Osteoblast (primary cell): ENCODE data around the gene TTLL1. TPM values are rescaled to one million over a fixed set of nuclear protein-coding genes. Genes with fewer than 3 reads are reported as not detected.

Source experiments
- DNase-seq: peaks from one replicate; pipeline ENCODE4 v3.0.0; 2011; ENCODE audit warnings: low spot score, mixed read lengths; ENCODE audit not compliant: insufficient read length; ENCODE audit errors: missing footprints
- H2AFZ ChIP-seq: 2 replicates; pipeline ENCODE4 v1.6.0; 2011; ENCODE audit warnings: mild to moderate bottlenecking, low read length
- H3K27ac ChIP-seq: 2 replicates; pipeline ENCODE4 v1.5.1; 2011; ENCODE audit warnings: mild to moderate bottlenecking, low read depth, low read length, moderate library complexity
- H3K27me3 ChIP-seq: 2 replicates; pipeline ENCODE4 v1.6.0; 2012; ENCODE audit warnings: mild to moderate bottlenecking, control low read depth, inconsistent platforms, low read length, moderate library complexity; ENCODE audit not compliant: insufficient read depth
- H3K36me3 ChIP-seq: 2 replicates; pipeline ENCODE4 v1.5.1; 2011; ENCODE audit warnings: mild to moderate bottlenecking, low read length, control low read depth, moderate library complexity; ENCODE audit not compliant: insufficient read depth
- H3K4me1 ChIP-seq: 2 replicates; pipeline ENCODE4 v1.5.1; 2011; ENCODE audit warnings: mild to moderate bottlenecking, low read length, control low read depth, moderate library complexity; ENCODE audit not compliant: insufficient read depth
- H3K4me2 ChIP-seq: 2 replicates; pipeline ENCODE4 v1.6.0; 2011; ENCODE audit warnings: mild to moderate bottlenecking, low read length; ENCODE audit not compliant: insufficient read depth
- H3K4me3 ChIP-seq: fragments of 200-600 bp; sonication (generic); 3 replicates; pipeline ENCODE4 v1.5.1; 2012; ENCODE audit warnings: mild to moderate bottlenecking, low read length, inconsistent platforms; ENCODE audit not compliant: insufficient read depth
- H3K79me2 ChIP-seq: 2 replicates; pipeline ENCODE4 v1.6.0; 2012; ENCODE audit warnings: mild to moderate bottlenecking, low read length, control low read depth, inconsistent platforms; ENCODE audit not compliant: insufficient read depth
- H3K9me3 ChIP-seq: 2 replicates; pipeline ENCODE4 v1.5.1; 2011; ENCODE audit warnings: low read depth, low read length, control low read depth
- H4K20me1 ChIP-seq: 2 replicates; pipeline ENCODE4 v1.6.0; 2012; ENCODE audit warnings: mild to moderate bottlenecking, low read length, control low read depth; ENCODE audit not compliant: insufficient read depth
- CTCF ChIP-seq: IDR thresholded peaks from 2 replicates; pipeline ENCODE4 v1.5.1; 2011; ENCODE audit warnings: mild to moderate bottlenecking, low read depth, low read length, moderate library complexity; ENCODE audit errors: extremely low read depth
- total RNA-seq: library from RNA; depleted of rRNA; stranded (reverse); fragments of >200 nt; gene quantifications from 2 replicates; pipeline ENCODE4 v1.2.3, GENCODE V29; 2012

Gene TTLL1
- total RNA-seq, 1 donor, result 15.9 TPM

- Histone ChIP-seq H3K27ac (no peak overlapping the region), H4K20me1 (no peaks in the 10 kb centered on the region)
These were observed 39.8 kb upstream of the TTLL1 start for GRCh38 chr22:43128928-43129424.

DNA sequence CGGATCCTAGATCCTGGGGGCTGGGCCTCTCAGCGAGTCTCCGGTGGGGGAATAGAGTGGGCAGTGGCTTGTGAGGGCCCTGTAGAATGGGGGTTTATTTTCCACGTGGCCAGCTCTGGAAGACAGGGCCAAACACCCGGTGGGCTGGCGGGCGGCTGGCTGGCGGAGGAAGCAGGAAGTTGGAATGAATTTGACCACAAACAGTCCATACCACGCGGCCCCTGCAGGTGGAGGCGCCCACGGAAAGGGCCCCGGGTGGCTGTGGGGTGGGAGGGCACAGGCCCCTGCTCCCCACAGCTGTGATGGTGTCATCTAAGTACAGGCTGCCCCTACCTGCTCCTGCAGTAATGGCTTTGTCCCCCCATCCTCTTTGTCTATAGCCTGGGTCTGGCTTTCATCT is 38.9 kb upstream of the TTLL1 start:
- no peak for TF ChIP-seq CTCF
- H3K9me3 ChIP-seq, result no peaks in the 10 kb centered on the region
- H3K27me3 ChIP-seq, result no peaks in the 10 kb centered on the region
- no peak overlapping the region for H3K27ac ChIP-seq
- peaks cover 10% of the 10 kb centered on the region for H3K36me3 ChIP-seq
- H3K4me1 ChIP-seq, result peaks cover 9% of the 10 kb centered on the region
- no peak overlapping the region for H3K4me2 ChIP-seq
- no peaks in the 10 kb centered on the region for H3K79me2 ChIP-seq
- H4K20me1 ChIP-seq, result no peaks in the 10 kb centered on the region
- DNase-seq, result peak; percentile 50
- H2AFZ ChIP-seq, result no peak overlapping the region
- H3K4me3 ChIP-seq, result no peak overlapping the region

More at GRCh38 chr22:43128928-43129424, 39.8 kb upstream of the TTLL1 start:
- Histone ChIP-seq H3K27me3 (no peaks in the 10 kb centered on the region), H2AFZ (no peak overlapping the region), H3K4me2 (no peak overlapping the region), H3K9me3 (no peaks in the 10 kb centered on the region), H3K4me3 (no peak overlapping the region), H3K4me1 (peaks cover 9% of the 10 kb centered on the region), H3K79me2 (no peaks in the 10 kb centered on the region), H3K36me3 (peaks cover 10% of the 10 kb centered on the region)
- peak; percentile 52 for DNase-seq
- no peak for TF ChIP-seq CTCF

GRCh38 chr22:43127166-43127908 is 38.1 kb upstream of the TTLL1 start:
- Histone ChIP-seq H3K4me2 (no peak overlapping the region), H3K27ac (no peak overlapping the region)

More at GRCh38 chr22:43127166-43127908, 38.1 kb upstream of the TTLL1 start:
- no peak overlapping the region for H3K4me3 ChIP-seq
- no peaks in the 10 kb centered on the region for H3K9me3 ChIP-seq
- H4K20me1 ChIP-seq, result no peaks in the 10 kb centered on the region
- TF ChIP-seq CTCF, result no peak
- peaks cover 4% of the 10 kb centered on the region for H3K36me3 ChIP-seq
- H3K79me2 ChIP-seq, result no peaks in the 10 kb centered on the region
- H2AFZ ChIP-seq, result no peak overlapping the region
- no peaks in the 10 kb centered on the region for H3K27me3 ChIP-seq
- peaks cover 9% of the 10 kb centered on the region for H3K4me1 ChIP-seq
- peak; percentile 65 for DNase-seq
